NB4 (cell line): Measurements from ENCODE around the gene MSI2.

Experiments
- DNase-seq: peaks from one replicate; pipeline ENCODE4 v3.0.0; 2010; ENCODE audit warnings: low read depth
- H3K4me3 ChIP-seq: one replicate; pipeline ENCODE4 v1.5.1; 2011; ENCODE audit warnings: mild to moderate bottlenecking, low read depth, low read length, moderate library complexity
- MYC ChIP-seq: IDR thresholded peaks from 2 replicates; pipeline ENCODE4 v1.6.1; 2011; ENCODE audit warnings: low read depth, low read length
- POLR2A ChIP-seq: IDR thresholded peaks from 2 replicates; pipeline ENCODE4 v1.6.1; 2011; ENCODE audit warnings: mild to moderate bottlenecking; ENCODE audit not compliant: insufficient read length; ENCODE audit errors: extremely low read depth
- TF ChIP-seq, protein P1 (sequence below): IDR thresholded peaks from 2 replicates; pipeline ENCODE4 v1.6.1; 2011; ENCODE audit warnings: low read depth, low read length
- TF ChIP-seq, protein P2 (sequence below): IDR thresholded peaks from one replicate; pipeline ENCODE4 v1.5.1; 2012; ENCODE audit warnings: low read depth, low read length

Gene MSI2

GRCh38 chr17:57609878-57610270, 353.6 kb downstream of the MSI2 start:
- DNase-seq = no peak
- no peak overlapping the region for H3K4me3 ChIP-seq
- TF ChIP-seq POLR2A (no peak), MYC (no peak)
- TF ChIP-seq, protein P1, sequence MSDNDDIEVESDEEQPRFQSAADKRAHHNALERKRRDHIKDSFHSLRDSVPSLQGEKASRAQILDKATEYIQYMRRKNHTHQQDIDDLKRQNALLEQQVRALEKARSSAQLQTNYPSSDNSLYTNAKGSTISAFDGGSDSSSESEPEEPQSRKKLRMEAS = no peak
- TF ChIP-seq, protein P2, sequence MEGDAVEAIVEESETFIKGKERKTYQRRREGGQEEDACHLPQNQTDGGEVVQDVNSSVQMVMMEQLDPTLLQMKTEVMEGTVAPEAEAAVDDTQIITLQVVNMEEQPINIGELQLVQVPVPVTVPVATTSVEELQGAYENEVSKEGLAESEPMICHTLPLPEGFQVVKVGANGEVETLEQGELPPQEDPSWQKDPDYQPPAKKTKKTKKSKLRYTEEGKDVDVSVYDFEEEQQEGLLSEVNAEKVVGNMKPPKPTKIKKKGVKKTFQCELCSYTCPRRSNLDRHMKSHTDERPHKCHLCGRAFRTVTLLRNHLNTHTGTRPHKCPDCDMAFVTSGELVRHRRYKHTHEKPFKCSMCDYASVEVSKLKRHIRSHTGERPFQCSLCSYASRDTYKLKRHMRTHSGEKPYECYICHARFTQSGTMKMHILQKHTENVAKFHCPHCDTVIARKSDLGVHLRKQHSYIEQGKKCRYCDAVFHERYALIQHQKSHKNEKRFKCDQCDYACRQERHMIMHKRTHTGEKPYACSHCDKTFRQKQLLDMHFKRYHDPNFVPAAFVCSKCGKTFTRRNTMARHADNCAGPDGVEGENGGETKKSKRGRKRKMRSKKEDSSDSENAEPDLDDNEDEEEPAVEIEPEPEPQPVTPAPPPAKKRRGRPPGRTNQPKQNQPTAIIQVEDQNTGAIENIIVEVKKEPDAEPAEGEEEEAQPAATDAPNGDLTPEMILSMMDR = no peak

GRCh38 chr17:57612202-57613071, 356.1 kb downstream of the MSI2 start:
- H3K4me3 ChIP-seq = no peak overlapping the region
- TF ChIP-seq MYC (no peak), POLR2A (no peak)
- TF ChIP-seq, protein P1 = no peak
- TF ChIP-seq, protein P2 = no peak
- no peak for DNase-seq

GRCh38 chr17:57614742-57615141, 358.4 kb downstream of the MSI2 start:
- no peak overlapping the region for H3K4me3 ChIP-seq
- TF ChIP-seq MYC (no peak), POLR2A (no peak)
- TF ChIP-seq, protein P2 = no peak
- TF ChIP-seq, protein P1 = no peak
- DNase-seq = no peak

DNA sequence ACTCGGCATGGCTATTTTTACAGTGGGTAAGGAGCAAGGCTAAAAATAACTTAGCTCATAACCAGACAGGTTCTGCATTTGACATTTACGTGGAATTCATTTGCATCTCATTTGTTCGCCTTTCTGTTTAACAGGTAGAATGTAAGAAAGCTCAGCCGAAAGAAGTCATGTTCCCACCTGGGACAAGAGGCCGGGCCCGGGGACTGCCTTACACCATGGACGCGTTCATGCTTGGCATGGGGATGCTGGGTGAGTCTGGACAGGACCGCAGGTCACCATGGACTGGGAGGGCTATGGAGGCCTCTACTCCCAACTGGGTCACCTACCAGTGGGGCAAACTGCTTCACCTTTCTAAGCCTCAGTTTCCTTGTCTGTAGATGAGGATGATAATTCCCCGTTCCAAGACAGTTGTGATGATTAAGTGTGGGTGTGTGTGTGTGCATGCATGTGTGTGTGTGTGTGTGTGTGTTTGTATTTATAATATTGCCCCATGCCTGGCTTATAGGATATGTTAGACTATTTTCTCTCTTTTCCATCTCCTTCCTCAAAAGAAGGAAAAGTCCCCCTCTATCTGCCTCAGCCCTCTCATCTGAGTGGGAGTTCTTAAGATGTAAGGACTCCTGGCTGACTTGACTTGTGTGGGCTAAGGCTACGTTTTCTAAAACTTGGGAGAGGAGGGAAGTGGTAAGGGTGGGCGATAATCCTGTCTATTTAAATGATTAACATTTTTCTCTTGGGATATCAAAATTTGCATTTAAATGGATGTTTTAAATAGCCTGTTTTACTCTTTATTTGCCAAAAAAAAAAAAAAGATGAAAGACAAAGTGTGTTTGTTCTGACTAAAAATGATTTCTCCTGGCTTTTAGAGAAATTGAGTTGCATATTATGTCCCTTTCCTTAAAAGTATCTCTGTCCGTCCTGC, 359.8 kb downstream of the MSI2 start:
- no peak for DNase-seq
- H3K4me3 ChIP-seq = no peak overlapping the region
- no peak for TF ChIP-seq MYC
- TF ChIP-seq, protein P1 = no peak
- no peak for TF ChIP-seq POLR2A
- TF ChIP-seq, protein P2 = no peak

DNA sequence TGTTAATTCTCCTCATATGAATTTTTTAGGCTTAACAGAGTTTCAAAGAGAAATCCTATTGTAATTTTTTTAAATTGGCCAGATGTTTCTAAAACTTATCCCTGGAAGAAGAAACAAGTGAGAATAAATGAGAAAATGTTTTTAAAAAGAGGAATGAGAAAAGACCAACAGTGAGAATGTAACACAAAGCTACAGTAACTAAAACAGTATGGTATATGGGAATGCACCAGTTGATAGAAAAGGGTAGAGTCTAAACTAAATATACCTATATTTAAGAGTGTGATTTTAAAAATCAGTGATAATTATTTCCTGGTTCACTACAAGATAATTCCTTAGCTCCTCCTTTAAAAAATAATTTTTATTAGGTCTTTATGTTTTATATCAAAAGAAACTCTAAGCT, 360.9 kb downstream of the MSI2 start:
- no peak overlapping the region for H3K4me3 ChIP-seq
- TF ChIP-seq, protein P1 = no peak
- TF ChIP-seq, protein P2 = no peak
- no peak for TF ChIP-seq MYC
- no peak for TF ChIP-seq POLR2A
- DNase-seq = no peak
